Ishikawa (cell line): ENCODE results near the gene RHO.

ENCODE experiments used
- CREB1 ChIP-seq: IDR thresholded peaks from 2 replicates; pipeline ENCODE4 v1.6.1; 2012; ENCODE audit warnings: low read depth
- TF ChIP-seq, protein P1 (sequence below): IDR thresholded peaks from 2 replicates; pipeline ENCODE4 v1.6.1; 2012

DNA sequence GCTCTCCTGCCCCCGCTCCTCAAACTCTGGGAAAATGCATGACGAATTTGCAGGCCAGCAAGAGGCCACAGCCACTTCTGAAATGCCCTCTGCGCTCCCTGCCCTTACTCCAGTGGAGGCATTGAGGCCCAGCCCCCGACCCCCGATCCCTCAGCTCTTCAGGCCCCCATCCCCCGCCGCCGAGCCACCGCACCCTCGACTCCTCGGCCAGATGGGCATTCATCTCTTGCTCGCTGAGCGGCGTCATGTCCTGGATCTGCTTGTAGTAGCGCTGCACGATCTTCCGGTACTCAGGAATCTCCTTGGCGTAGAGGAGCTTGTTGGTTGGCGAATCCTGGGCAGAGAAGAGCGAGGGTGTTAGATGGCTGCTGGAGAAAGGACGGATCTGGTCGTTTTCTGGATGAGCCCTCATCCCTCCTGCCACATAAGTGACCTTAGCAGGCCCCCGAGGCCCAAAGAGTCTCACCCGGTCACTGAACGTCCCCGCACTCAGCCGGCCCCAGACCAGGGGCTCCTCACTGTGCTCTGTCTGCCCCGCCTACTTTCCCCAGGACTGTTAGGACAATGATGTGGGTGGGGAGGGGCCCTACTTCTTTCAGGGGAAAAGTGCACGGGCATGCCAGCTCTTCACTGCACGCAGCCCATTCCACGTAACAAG, 28.6 kb downstream of the RHO start:
- no peak for TF ChIP-seq CREB1
- TF ChIP-seq, protein P1, sequence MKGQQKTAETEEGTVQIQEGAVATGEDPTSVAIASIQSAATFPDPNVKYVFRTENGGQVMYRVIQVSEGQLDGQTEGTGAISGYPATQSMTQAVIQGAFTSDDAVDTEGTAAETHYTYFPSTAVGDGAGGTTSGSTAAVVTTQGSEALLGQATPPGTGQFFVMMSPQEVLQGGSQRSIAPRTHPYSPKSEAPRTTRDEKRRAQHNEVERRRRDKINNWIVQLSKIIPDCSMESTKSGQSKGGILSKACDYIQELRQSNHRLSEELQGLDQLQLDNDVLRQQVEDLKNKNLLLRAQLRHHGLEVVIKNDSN = no peak
